ENCODE data around the gene SECISBP2L. TPM values are rescaled to one million over a fixed set of nuclear protein-coding genes. Genes with fewer than 3 reads are reported as not detected.
A peak's percentile ranks its signal among the peaks of the same experiment; 100 is the strongest.

The SECISBP2L gene
- total and polyA plus RNA-seq, 10 of the 15 experiments (the other 5 are each of a cell fraction or from before 2014, with no cell fraction given), result 1.4 to 24.2 (median 10.4) TPM

DNA sequence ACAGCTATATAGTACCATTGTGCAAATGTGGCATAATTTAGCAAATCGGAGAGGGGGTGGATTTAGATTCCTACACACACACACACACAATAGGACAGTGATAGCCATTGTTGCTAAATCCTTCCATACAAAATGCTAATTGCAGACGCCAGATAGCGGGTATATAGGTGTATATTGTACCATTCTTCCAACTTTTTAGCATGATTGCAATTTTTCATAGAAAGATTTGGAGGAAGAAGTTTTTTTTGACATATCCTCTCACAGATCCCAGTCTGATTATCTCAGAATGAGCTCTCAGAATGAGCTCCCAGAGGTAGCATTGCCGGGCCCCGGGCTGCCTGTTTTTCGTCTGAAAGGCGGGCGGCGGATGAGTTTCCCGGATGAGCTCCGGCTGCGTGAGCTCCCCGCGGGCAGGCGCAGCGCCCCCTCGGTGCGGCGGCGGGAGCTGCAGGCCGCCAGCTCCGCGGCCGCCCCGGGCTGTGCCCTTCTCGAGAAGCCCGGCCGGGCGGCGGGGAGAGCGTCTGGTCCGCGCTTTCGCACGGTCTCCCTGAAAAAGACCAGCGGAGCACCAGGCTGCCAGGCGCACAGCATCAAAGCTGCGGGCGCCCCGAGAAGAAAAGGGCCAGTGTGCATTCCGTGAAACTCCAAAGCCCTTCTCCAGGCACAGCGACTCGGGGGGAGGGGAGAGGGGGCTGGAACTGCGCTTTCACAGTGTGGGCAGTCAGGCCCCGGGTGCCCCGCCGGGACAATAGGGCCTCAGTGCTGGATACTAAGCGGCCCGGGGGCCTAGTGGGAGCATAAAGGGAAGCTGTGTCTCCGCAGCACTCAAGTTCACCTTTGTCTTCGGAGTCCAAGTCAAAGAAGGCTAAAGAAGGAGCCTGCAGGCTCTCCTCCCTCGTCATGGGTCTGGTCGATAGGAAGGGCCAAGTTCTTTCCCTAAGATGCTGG is 70.5 kb downstream of the SECISBP2L start:
- RAD21 ChIA-PET (ENCODE audit: unreplicated experiment), result interaction anchor here (0.6 to 3.5 kb wide), 29 partner anchors 10 to 619 kb away, joined by 3 to 36 read pairs (median 4); partner anchors contain the start of genes CEP152, EID1, FGF7 and SHC4
- no TSS peak for BruUV-seq (replicated peaks)
- POLR2A ChIA-PET, result interaction anchor here (1.3 to 2.1 kb wide), 3 partner anchors 9 to 98 kb away, joined by 5 to 9 read pairs (median 7); partner anchors contain the start of gene EID1
- TF ChIP-seq KAT2A (conservative IDR thresholded peaks at IDR 0.05; ENCODE audit: control insufficient read depth, low read depth, low read length) (no peak), NR2C2 (IDR thresholded peaks at IDR 0.05; ENCODE audit: borderline replicate concordance, control insufficient read depth, insufficient read length, low read depth) (no peak), SMARCA5 (IDR thresholded peaks at IDR 0.05) (peak; percentile 97), TCF3 (IDR thresholded peaks at IDR 0.05; ENCODE audit: borderline replicate concordance, insufficient read depth, low read depth, low read length) (no peak), ZSCAN29 (IDR thresholded peaks at IDR 0.05) (peak; percentile 66; the same call in 1 of the 2 replicates), IKZF2 (IDR thresholded peaks at IDR 0.05) (no peak), CHD1 (IDR thresholded peaks at IDR 0.05; ENCODE audit: low read depth, low read length) (no peak), MTA2 (IDR thresholded peaks at IDR 0.05; ENCODE audit: low read depth) (no peak), ZNF24 (IDR thresholded peaks at IDR 0.05) (peak; percentile 64), TAF1 (IDR thresholded peaks at IDR 0.05; ENCODE audit: borderline replicate concordance, low read depth, low read length) (no peak), WRNIP1 (IDR thresholded peaks at IDR 0.05; ENCODE audit: borderline replicate concordance, low read depth, low read length) (no peak), NFIC (IDR thresholded peaks at IDR 0.05; ENCODE audit: low read depth, low read length) (no peak), RUNX3 (IDR thresholded peaks at IDR 0.05; ENCODE audit: low read length) (peak; percentile 46), KDM1A (IDR thresholded peaks at IDR 0.05; ENCODE audit: borderline replicate concordance) (no peak), LARP7 (IDR thresholded peaks at IDR 0.05) (peak; percentile 89), PRDM15 (CRISPR knock-in tag; IDR thresholded peaks at IDR 0.05) (no peak), ATF7 (IDR thresholded peaks at IDR 0.05; ENCODE audit: low read depth) (no peak)
- TF ChIP-seq, protein P1, sequence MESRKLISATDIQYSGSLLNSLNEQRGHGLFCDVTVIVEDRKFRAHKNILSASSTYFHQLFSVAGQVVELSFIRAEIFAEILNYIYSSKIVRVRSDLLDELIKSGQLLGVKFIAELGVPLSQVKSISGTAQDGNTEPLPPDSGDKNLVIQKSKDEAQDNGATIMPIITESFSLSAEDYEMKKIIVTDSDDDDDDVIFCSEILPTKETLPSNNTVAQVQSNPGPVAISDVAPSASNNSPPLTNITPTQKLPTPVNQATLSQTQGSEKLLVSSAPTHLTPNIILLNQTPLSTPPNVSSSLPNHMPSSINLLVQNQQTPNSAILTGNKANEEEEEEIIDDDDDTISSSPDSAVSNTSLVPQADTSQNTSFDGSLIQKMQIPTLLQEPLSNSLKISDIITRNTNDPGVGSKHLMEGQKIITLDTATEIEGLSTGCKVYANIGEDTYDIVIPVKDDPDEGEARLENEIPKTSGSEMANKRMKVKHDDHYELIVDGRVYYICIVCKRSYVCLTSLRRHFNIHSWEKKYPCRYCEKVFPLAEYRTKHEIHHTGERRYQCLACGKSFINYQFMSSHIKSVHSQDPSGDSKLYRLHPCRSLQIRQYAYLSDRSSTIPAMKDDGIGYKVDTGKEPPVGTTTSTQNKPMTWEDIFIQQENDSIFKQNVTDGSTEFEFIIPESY (IDR thresholded peaks at IDR 0.05), result 0 out of 2 replicates have a peak, but pooled peaks have one; percentile 38

More for the DNA sequence above, 70.5 kb downstream of the SECISBP2L start:
- Histone ChIP-seq H3K4me2 (ENCODE audit: control insufficient read depth, insufficient read depth) (peak overlapping the region; percentile 88), H3K4me3 (peak overlapping the region; percentile 52; the same call in 1 of the 2 replicates), H3K27ac (ENCODE audit: control insufficient read depth, insufficient read depth) (no peak overlapping the region), H4K20me1 (ENCODE audit: control insufficient read depth, insufficient read depth) (no peaks in the 10 kb centered on the region), H3K9me3 (replicated peaks; ENCODE audit: control insufficient read depth, insufficient read depth, low read length) (no peaks in the 10 kb centered on the region), H3K36me3 (ENCODE audit: control insufficient read depth in 2 of 2, insufficient read depth in 2 of 2, low read length in 1 of 2) (no peaks in the 10 kb centered on the region), H2AFZ (ENCODE audit: control insufficient read depth, low read depth, low read length) (peak overlapping the region; percentile 87), H3K9ac (ENCODE audit: control insufficient read depth, insufficient read depth, low read length) (peak overlapping the region; percentile 35; the same call in 1 of the 2 replicates), H3K4me1 (ENCODE audit: control insufficient read depth, insufficient read depth, low read length) (no peaks in the 10 kb centered on the region), H3K79me2 (ENCODE audit: control insufficient read depth, insufficient read depth, low read length) (no peaks in the 10 kb centered on the region), H3K27me3 (replicated peaks in 1 of 2; ENCODE audit: control insufficient read depth in 2 of 2, insufficient read depth in 2 of 2, low read length in 1 of 2) (no peaks in the 10 kb centered on the region)
- FAIRE-seq, result peak; percentile 56
- ATAC-seq, result peak; percentile 99
- intact Hi-C loops (cut with micrococcal nuclease; ENCODE audit: unreplicated experiment), result loop anchor here (2.0 kb wide), 1 partner anchor 115 kb away; no protein-coding TSS in a partner anchor
- SMC1A ChIA-PET (ENCODE audit: uncharacterized antibody, unreplicated experiment), result interaction anchor here (0.5 to 4.1 kb wide), 22 partner anchors 10 to 617 kb away, joined by 3 to 41 read pairs (median 4); partner anchors contain the start of genes EID1 and SHC4
- in situ Hi-C loops (cut with MboI), result no loop called here
- CTCF ChIA-PET, result interaction anchor here (0.6 to 8.6 kb wide), 47 partner anchors 10 to 1169 kb away, joined by 3 to 134 read pairs (median 4); partner anchors contain the start of genes CEP152, EID1 and SHC4
- no peak for DNase-seq (ENCODE audit: low read depth, low spot score)
- 11% methylated on average over 50 of the region's 53 CpGs for WGBS (ENCODE audit: insufficient coverage, insufficient replicate concordance, low lambda C conversion rate, missing lambda C conversion rate)

Measured in GM12878 (cell line).